PC-3 (cell line): ENCODE data around the gene DYDC2.

Experiments used
- CTCF ChIP-seq: fragments of 300-600 bp; sonication (generic); conservative IDR thresholded peaks from 2 replicates; pipeline ENCODE4 v1.5.1; 2017; ENCODE audit warnings: antibody characterized with exemption, low read depth, mild to moderate bottlenecking, low read length
- EZH2 ChIP-seq: fragments of 300-600 bp; sonication (generic); IDR thresholded peaks from one replicate; pipeline ENCODE4 v1.6.1; 2017; ENCODE audit warnings: antibody characterized with exemption, mild to moderate bottlenecking, low read length; ENCODE audit not compliant: unreplicated experiment

- TF ChIP-seq EZH2 (no peak), CTCF (no peak)
Observed at GRCh38 chr10:80319725-80320290, 36.8 kb upstream of the DYDC2 start.
